Nucleus accumbens (tissue), 56 donors: ENCODE data around the gene CSF3.
"Not testable (repeated sequence)": the region's sequence is repeated elsewhere in the genome, so short reads cannot be mapped to it uniquely, and the experiment has no call there.

Experiments
- DNase-seq, 56 donors: peaks; one replicate each; lab custom pipeline; 2025; lab: John Stamatoyannopoulos, UW

CSF3 gene

GRCh38 chr17:39996800-39997199, 18.4 kb upstream of the CSF3 start:
- DNase-seq, result no peak

DNA sequence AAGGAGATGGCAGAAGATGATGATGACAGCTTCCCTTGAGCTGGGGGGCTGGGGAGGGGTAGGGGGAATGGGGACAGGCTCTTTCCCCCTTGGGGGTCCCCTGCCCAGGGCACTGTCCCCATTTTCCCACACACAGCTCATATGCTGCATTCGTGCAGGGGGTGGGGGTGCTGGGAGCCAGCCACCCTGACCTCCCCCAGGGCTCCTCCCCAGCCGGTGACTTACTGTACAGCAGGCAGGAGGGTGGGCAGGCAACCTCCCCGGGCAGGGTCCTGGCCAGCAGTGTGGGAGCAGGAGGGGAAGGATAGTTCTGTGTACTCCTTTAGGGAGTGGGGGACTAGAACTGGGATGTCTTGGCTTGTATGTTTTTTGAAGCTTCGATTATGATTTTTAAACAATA, 17.7 kb upstream of the CSF3 start:
- DNase-seq, result no peak

GRCh38 chr17:39999067-39999466, 16.2 kb upstream of the CSF3 start:
- DNase-seq, result no peak

DNA sequence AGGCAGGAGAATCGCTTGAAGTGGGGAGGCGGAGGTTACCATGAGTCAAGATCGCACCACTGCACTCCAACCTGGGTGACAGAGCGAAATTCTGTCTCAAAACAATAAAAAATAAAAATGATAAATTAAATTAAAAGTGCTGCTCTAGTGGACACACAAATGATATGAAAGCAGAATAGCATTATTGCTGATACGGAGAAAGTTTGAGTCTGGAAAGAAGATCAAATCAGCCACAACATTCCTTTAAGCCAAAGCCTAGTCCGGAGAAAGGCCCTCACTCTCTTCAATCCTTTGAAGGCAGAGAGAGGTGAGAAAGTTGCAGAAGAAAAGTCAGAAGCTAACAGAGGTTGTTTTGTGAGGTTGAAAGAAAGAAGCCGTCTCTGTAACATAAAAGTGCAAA, 15.1 kb upstream of the CSF3 start:
- DNase-seq, result no peak

GRCh38 chr17:40001335-40001734, 13.9 kb upstream of the CSF3 start:
- not testable (repeated sequence) for DNase-seq

DNA sequence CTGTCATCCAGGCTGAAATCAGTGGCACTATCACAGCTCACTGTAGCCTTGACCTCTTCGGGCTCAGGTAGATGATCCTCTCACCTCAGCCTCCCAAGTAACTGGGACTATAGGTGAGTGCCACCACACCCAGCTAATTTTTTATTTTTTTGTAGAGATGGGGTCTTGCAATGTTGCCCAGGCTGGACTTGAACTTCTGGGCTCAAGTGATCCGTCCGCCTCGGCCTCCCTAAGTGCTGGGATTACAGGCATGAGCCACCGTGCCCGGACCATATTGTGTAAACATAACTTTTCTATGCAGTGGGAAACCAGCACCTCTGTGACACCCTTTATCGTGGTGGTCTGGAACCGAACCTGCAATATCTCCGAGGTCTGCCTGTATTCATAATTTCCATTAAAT, 11.2 kb upstream of the CSF3 start:
- no peak for DNase-seq

DNA sequence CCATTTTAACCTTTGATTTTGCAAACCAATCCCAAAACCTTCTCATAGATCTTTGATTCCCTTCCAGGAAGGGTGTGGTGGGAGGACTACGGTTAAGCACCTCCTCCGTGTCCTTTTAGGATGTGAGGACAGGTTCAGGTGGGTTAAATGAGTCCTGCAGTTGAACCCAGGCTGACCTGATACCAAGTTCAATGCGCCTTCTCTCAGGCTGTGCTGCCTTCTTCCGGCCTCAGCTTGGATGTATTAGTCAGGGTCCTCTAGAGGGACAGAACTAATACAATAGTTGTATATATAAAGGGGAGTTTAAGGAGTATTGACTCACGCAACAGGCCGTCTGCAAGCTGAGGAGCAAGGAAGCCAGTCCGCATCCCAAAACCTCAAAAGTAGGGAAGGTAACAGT, 10.5 kb upstream of the CSF3 start:
- no peak for DNase-seq

- no peak for DNase-seq
These were observed 9.7 kb upstream of the CSF3 start for GRCh38 chr17:40005520-40005919.

GRCh38 chr17:40010946-40011500, 4.2 kb upstream of the CSF3 start:
- not testable (repeated sequence) for DNase-seq

DNA sequence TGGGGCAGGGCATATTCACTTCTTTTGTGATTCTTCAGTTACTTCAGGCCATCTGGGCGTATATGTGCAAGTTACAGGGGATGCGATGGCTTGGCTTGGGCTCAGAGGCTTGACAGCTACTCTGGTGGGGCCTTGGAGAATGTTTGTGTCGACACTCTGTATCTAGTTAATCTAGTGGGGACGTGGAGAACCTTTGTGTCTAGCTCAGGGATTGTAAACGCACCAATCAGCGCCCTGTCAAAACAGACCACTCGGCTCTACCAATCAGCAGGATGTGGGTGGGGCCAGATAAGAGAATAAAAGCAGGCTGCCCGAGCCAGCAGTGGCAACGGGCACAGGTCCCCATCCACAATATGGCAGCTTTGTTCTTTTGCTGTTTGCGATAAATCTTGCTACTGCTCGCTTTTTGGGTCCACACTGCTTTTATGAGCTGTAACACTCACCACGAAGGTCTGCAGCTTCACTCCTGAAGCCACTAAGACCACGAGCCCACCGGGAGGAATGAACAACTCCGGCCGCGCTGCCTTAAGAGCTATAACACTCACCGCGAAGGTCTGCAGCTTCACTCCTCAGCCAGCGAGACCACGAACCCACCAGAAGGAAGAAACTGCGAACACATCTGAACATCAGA, 3.1 kb upstream of the CSF3 start:
- DNase-seq, result not testable (repeated sequence)

DNA sequence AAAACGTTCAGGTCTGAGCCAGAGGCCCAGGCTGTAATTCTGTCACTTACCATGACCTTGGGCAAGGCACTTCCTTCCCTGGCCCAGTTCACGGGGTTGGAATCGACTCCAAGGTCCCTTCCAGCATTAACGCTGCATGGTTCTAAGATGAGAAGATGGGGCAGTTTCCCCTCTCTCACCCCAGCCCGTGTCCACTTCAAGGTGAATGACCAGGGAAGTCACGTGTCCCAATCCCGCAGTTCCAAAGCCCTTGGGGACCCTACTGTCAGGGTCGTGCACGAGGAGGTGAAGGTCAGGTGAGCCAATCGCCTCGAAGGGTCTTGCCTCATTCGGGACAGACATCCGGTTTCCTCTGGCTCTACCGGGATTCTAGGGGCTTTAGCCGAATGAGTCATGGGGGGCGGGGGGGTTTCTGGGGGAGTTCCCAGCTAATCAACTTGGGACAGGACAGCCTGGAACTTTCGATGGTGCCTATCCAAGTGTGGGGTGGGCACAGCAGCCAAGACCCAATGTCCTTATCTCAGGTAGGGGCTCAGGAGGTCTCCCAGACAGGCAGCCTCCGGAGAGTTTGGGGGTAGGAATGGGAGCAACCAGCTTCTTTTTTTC, 762 bp upstream of the CSF3 start:
- no peak for DNase-seq

DNA sequence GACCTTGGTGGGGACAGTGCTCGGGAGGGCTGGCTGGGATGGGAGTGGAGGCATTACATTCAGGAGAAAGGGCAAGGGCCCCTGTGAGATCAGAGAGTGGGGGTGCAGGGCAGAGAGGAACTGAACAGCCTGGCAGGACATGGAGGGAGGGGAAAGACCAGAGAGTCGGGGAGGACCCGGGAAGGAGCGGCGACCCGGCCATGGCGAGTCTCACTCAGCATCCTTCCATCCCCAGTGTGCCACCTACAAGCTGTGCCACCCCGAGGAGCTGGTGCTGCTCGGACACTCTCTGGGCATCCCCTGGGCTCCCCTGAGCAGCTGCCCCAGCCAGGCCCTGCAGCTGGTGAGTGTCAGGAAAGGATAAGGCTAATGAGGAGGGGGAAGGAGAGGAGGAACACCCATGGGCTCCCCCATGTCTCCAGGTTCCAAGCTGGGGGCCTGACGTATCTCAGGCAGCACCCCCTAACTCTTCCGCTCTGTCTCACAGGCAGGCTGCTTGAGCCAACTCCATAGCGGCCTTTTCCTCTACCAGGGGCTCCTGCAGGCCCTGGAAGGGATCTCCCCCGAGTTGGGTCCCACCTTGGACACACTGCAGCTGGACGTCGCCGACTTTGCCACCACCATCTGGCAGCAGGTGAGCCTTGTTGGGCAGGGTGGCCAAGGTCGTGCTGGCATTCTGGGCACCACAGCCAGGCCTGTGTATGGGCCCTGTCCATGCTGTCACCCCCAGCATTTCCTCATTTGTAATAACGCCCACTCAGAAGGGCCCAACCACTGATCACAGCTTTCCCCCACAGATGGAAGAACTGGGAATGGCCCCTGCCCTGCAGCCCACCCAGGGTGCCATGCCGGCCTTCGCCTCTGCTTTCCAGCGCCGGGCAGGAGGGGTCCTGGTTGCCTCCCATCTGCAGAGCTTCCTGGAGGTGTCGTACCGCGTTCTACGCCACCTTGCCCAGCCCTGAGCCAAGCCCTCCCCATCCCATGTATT, 1.1 kb downstream of the CSF3 start:
- DNase-seq, result no peak

DNA sequence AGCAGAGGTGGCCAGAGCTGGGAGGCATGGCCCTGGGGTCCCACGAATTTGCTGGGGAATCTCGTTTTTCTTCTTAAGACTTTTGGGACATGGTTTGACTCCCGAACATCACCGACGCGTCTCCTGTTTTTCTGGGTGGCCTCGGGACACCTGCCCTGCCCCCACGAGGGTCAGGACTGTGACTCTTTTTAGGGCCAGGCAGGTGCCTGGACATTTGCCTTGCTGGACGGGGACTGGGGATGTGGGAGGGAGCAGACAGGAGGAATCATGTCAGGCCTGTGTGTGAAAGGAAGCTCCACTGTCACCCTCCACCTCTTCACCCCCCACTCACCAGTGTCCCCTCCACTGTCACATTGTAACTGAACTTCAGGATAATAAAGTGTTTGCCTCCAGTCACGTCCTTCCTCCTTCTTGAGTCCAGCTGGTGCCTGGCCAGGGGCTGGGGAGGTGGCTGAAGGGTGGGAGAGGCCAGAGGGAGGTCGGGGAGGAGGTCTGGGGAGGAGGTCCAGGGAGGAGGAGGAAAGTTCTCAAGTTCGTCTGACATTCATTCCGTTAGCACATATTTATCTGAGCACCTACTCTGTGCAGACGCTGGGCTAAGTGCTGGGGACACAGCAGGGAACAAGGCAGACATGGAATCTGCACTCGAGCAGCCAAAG, 2.3 kb downstream of the CSF3 start:
- no peak for DNase-seq

DNA sequence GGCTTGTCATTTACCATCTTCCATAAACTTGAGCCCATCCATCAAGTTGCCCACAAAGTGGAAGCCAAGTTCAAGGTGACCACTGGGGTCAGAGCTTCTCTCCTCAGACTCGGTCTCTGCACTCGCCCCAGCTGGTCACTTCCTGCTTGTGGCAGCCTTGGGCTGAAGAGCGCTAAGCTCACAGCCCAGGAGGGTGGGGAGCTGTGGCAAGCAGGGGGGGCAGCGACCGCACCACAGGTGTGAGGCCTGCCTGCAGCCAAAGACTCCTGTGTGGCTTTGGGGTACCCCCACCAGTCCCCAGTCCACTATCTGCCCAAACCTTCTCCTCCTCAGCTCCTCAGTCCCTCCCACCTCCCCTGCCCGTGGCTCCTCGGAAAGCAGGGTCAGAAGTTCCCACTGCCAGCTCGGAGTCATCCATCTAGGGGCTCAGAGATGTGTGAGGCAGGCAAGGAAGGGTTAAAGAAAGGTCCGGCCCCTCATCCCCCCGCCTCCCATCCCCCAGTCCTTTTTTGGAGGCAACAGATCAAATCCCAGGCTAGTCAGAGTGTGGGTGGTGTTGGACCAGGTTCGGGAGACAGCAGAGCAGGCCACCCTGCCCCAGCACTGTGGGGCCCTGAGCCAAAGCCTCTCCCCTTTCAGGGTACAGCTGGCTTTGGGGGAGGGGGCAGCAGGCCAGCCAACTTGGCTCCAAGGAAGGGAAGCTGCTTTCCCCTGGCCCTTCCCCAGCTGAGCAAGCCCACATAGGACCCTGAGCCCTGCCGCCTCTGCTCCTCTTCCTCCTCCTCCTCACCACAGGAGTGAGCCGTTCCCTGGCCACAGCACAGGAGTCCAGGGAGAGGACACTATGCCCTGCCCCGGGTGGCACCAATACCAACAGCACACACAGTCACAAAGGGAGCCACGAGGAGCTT, 3.2 kb downstream of the CSF3 start:
- DNase-seq, result peak in 1 of 56 donors; percentile 16

DNA sequence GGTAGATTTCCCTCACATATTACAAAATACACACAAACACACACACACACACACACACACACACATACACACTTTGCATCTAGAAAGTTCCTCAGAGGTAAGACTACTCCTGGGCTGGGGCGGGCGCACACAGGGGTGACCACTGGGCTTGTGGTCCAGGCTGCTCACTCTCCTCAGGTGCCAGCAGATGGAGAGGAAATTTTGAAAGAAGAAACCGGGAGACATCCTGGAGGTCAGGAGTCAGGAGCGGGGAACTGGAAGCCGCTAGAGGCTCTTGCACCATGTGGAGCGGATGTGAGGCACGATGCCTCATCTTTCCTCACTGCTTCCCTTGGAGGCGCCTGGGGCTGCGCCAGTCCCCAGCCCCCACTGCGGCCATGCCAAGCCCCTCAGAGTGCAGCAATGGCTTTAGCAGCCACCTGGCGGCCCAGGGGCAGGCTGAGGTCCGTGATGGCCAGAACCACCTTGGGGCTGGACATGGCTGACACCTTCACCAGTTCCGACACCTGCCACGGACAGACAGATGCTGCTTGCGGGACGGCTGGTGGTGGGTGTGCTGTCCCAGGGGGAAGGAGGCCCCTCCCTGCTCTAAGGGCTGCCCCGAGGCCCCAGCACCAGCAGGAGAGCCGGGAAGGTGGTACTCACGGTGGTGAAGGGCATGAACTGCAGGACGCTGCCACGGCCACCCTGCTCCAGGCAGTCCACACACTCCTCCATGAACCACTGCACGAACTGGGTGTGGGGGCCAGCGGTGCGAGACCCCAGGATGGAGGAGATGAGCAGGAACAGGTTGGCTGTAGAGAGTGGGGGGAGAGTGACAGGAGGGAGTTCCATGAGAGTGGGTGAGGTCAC, 4.1 kb downstream of the CSF3 start:
- no peak for DNase-seq

DNA sequence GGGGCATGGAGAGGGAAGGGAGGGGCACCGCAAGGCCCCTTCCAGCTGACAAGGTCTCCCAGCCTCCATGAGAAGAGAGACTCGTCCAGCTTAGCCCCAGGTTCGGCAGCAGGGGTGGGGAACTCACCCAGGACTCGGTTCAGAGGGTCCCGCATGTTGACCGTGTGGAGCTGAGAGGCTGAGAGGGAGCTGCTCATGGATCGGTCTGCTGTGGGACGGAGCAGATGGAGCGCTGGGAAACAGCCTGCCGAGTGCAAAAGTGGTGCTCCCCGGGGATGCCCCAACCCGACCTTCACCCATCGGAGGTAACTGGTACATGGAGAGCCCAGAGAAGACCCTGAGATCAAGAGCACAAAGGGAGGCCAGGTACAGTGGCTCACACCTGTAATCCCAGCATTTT, 4.9 kb downstream of the CSF3 start:
- DNase-seq, result no peak

DNA sequence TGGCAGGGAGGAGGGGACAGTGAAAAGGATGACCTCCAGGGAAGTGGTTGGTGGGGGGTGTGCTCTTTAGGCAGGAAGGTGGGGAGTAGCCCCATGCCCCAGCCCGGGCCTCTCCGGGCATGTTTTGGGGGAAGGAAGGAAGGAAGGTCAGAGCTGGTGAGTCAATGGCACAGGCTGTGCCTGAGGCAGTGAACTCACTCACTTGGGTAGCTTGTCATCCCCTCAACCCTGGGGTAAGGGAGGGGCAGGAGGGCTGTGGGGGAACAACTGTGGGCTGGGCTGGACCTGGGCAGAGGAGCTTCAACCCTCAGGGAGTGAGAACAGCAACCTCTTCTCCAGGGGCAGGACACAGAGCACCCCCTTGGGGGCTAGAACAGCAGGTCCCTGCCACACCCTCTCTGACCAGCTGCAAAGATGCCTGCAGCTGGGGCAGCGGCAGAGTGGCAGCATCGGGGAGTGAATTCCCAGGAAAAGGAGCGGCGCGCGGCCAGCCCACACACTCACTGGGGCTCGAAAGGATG, 6.3 kb downstream of the CSF3 start:
- DNase-seq, result no peak

DNA sequence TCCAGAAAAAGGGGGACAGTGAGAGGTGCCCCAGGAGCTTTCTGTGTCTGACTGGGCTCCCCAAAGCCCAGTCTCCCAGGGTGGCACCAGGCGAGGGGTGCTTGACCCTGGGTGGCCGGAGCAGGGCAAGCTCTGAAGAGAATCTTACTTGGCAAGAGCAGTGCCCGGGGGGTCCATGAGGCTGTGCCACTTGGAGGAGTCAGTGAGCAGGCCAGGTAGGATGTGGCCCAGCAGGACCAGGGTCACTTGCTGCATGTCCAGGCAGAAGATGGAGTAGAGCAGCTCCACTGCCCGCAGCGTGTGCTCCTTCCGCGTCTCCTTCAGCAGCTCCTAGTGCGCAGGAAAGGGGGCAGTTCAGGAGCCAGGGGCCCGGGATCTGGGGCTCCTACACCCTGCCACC, 7.3 kb downstream of the CSF3 start:
- DNase-seq, result no peak
